ENCODE measurements around the gene PCDHA6.
"Not testable (repeated sequence)": the region's sequence is repeated elsewhere in the genome, so short reads cannot be mapped to it uniquely, and the experiment has no call there.

The PCDHA6 gene

GRCh38 chr5:140823475-140823874 lies 4.3 kb upstream of the PCDHA6 start:
- no peaks in the 10 kb centered on the region for H3K4me1 ChIP-seq (ENCODE audit: insufficient read depth, low read length)
- no peak overlapping the region for H3K27ac ChIP-seq (ENCODE audit: low read depth, low read length)
- no peak overlapping the region for H3K4me3 ChIP-seq (ENCODE audit: low read depth in 1 of 2, low read length in 2 of 2)
- no peaks in the 10 kb centered on the region for H3K27me3 ChIP-seq (ENCODE audit: control insufficient read depth in 1 of 2, insufficient read depth in 2 of 2, low read length in 2 of 2)
- no peak overlapping the region for H3K9ac ChIP-seq (ENCODE audit: low read length)
- H3K9me3 ChIP-seq (ENCODE audit: low read length): peaks cover 5% of the 10 kb centered on the region
- H3K36me3 ChIP-seq (ENCODE audit: insufficient read depth, low read length): no peaks in the 10 kb centered on the region

DNA sequence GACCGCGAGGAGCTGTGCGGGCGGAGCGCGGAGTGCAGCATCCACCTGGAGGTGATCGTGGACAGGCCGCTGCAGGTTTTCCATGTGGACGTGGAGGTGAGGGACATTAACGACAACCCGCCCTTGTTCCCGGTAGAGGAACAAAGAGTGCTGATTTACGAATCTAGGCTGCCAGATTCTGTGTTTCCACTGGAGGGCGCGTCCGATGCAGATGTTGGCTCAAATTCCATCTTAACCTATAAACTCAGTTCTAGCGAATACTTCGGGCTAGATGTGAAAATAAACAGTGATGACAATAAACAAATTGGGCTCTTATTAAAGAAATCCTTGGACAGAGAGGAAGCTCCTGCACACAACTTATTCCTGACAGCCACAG lies 590 bp downstream of the PCDHA6 start:
- H3K4me3 ChIP-seq (ENCODE audit: low read depth in 1 of 2, low read length in 2 of 2): no peak overlapping the region
- no peak overlapping the region for H3K27ac ChIP-seq (ENCODE audit: low read depth, low read length)
- H3K9ac ChIP-seq (ENCODE audit: low read length): no peak overlapping the region
- H3K9me3 ChIP-seq (ENCODE audit: low read length): peaks cover 6% of the 10 kb centered on the region
- H3K4me1 ChIP-seq (ENCODE audit: insufficient read depth, low read length): no peaks in the 10 kb centered on the region
- no peaks in the 10 kb centered on the region for H3K27me3 ChIP-seq (ENCODE audit: control insufficient read depth in 1 of 2, insufficient read depth in 2 of 2, low read length in 2 of 2)
- no peaks in the 10 kb centered on the region for H3K36me3 ChIP-seq (ENCODE audit: insufficient read depth, low read length)

- H3K36me3 ChIP-seq (ENCODE audit: insufficient read depth, low read length); H3K4me3 ChIP-seq (ENCODE audit: low read depth in 1 of 2, low read length in 2 of 2); H3K27ac ChIP-seq (ENCODE audit: low read depth, low read length); H3K9me3 ChIP-seq (ENCODE audit: low read length); H3K27me3 ChIP-seq (ENCODE audit: control insufficient read depth in 1 of 2, insufficient read depth in 2 of 2, low read length in 2 of 2); H3K9ac ChIP-seq (ENCODE audit: low read length); H3K4me1 ChIP-seq (ENCODE audit: insufficient read depth, low read length): not testable (repeated sequence)
Measured at GRCh38 chr5:140829511-140830501, 2.0 kb downstream of the PCDHA6 start.

GRCh38 chr5:140833993-140834392 lies 6.2 kb downstream of the PCDHA6 start, which contains the start of gene PCDHA7:
Gene PCDHA7, plus strand, starts transcription at chr5:140834269. Its CDS starts 115 bp downstream, at chr5:140834384.
- Histone ChIP-seq H3K9ac (ENCODE audit: low read length) (no peak within 1 kb of the TSS), H3K4me3 (ENCODE audit: low read depth in 1 of 2, low read length in 2 of 2) (no peak within 1 kb of the TSS), H3K27me3 (ENCODE audit: control insufficient read depth in 1 of 2, insufficient read depth in 2 of 2, low read length in 2 of 2) (no peaks in the 10 kb centered on the region), H3K4me1 (ENCODE audit: insufficient read depth, low read length) (no peaks in the 10 kb centered on the region), H3K9me3 (ENCODE audit: low read length) (peaks cover 9% of the 10 kb centered on the region), H3K36me3 (ENCODE audit: insufficient read depth, low read length) (no peaks in the 10 kb centered on the region), H3K27ac (ENCODE audit: low read depth, low read length) (no peak within 1 kb of the TSS)

- not testable (repeated sequence) for H3K4me1 ChIP-seq (ENCODE audit: insufficient read depth, low read length); H3K9me3 ChIP-seq (ENCODE audit: low read length); H3K27ac ChIP-seq (ENCODE audit: low read depth, low read length); H3K27me3 ChIP-seq (ENCODE audit: control insufficient read depth in 1 of 2, insufficient read depth in 2 of 2, low read length in 2 of 2); H3K9ac ChIP-seq (ENCODE audit: low read length); H3K36me3 ChIP-seq (ENCODE audit: insufficient read depth, low read length); H3K4me3 ChIP-seq (ENCODE audit: low read depth in 1 of 2, low read length in 2 of 2)
Measured at GRCh38 chr5:140834439-140835008, 6.8 kb downstream of the PCDHA6 start.

- H3K4me1 ChIP-seq (ENCODE audit: insufficient read depth, low read length): no peaks in the 10 kb centered on the region
- H3K9ac ChIP-seq (ENCODE audit: low read length): no peak overlapping the region
- H3K27ac ChIP-seq (ENCODE audit: low read depth, low read length): no peak overlapping the region
- no peak overlapping the region for H3K4me3 ChIP-seq (ENCODE audit: low read depth in 1 of 2, low read length in 2 of 2)
- H3K9me3 ChIP-seq (ENCODE audit: low read length): peaks cover 9% of the 10 kb centered on the region
- H3K36me3 ChIP-seq (ENCODE audit: insufficient read depth, low read length): no peaks in the 10 kb centered on the region
- H3K27me3 ChIP-seq (ENCODE audit: control insufficient read depth in 1 of 2, insufficient read depth in 2 of 2, low read length in 2 of 2): no peaks in the 10 kb centered on the region
Measured at GRCh38 chr5:140835622-140836510, 8.1 kb downstream of the PCDHA6 start.

GRCh38 chr5:140840978-140841962 lies 13.5 kb downstream of the PCDHA6 start, which contains the start of gene PCDHA8:
Gene PCDHA8, plus strand, starts transcription at chr5:140841187. Its CDS starts 135 bp downstream, at chr5:140841322.
- H3K27ac ChIP-seq (ENCODE audit: low read depth, low read length): no peak within 1 kb of the TSS
- H3K9ac ChIP-seq (ENCODE audit: low read length): no peak within 1 kb of the TSS
- no peak within 1 kb of the TSS for H3K4me3 ChIP-seq (ENCODE audit: low read depth in 1 of 2, low read length in 2 of 2)
- H3K36me3 ChIP-seq (ENCODE audit: insufficient read depth, low read length): no peaks in the 10 kb centered on the region
- H3K9me3 ChIP-seq (ENCODE audit: low read length): no peaks in the 10 kb centered on the region
- no peaks in the 10 kb centered on the region for H3K4me1 ChIP-seq (ENCODE audit: insufficient read depth, low read length)
- H3K27me3 ChIP-seq (ENCODE audit: control insufficient read depth in 1 of 2, insufficient read depth in 2 of 2, low read length in 2 of 2): no peaks in the 10 kb centered on the region

- no peaks in the 10 kb centered on the region for H3K27me3 ChIP-seq (ENCODE audit: control insufficient read depth in 1 of 2, insufficient read depth in 2 of 2, low read length in 2 of 2)
- H3K27ac ChIP-seq (ENCODE audit: low read depth, low read length): no peak overlapping the region
- no peaks in the 10 kb centered on the region for H3K4me1 ChIP-seq (ENCODE audit: insufficient read depth, low read length)
- no peak overlapping the region for H3K9ac ChIP-seq (ENCODE audit: low read length)
- H3K4me3 ChIP-seq (ENCODE audit: low read depth in 1 of 2, low read length in 2 of 2): no peak overlapping the region
- no peaks in the 10 kb centered on the region for H3K9me3 ChIP-seq (ENCODE audit: low read length)
- H3K36me3 ChIP-seq (ENCODE audit: insufficient read depth, low read length): no peaks in the 10 kb centered on the region
Measured at GRCh38 chr5:140842798-140843733, 15.3 kb downstream of the PCDHA6 start.

- H3K9me3 ChIP-seq (ENCODE audit: low read length); H3K27me3 ChIP-seq (ENCODE audit: control insufficient read depth in 1 of 2, insufficient read depth in 2 of 2, low read length in 2 of 2); H3K4me3 ChIP-seq (ENCODE audit: low read depth in 1 of 2, low read length in 2 of 2): not testable (repeated sequence)
Measured at GRCh38 chr5:140848139-140849102, 20.7 kb downstream of the PCDHA6 start, which contains the start of gene PCDHA9. Gene PCDHA9, plus strand, starts transcription at chr5:140848382. Its CDS starts 114 bp downstream, at chr5:140848496.

More at GRCh38 chr5:140848139-140849102, 20.7 kb downstream of the PCDHA6 start, which contains the start of gene PCDHA9:
- H3K4me1 ChIP-seq (ENCODE audit: insufficient read depth, low read length); H3K27ac ChIP-seq (ENCODE audit: low read depth, low read length); H3K36me3 ChIP-seq (ENCODE audit: insufficient read depth, low read length); H3K9ac ChIP-seq (ENCODE audit: low read length): not testable (repeated sequence)
